Uterus (tissue), 4 donors: ENCODE measurements around the gene FCAR. TPM values are rescaled to one million over a fixed set of nuclear protein-coding genes. Genes with fewer than 3 reads are reported as not detected.
"Not testable (repeated sequence)": the region's sequence is repeated elsewhere in the genome, so short reads cannot be mapped to it uniquely, and the experiment has no call there.

Source experiments
- DNase-seq, 2 donors: peaks; one replicate each; pipeline ENCODE4 v3.0.0-alpha.2; 2019 to 2020
- H3K27ac ChIP-seq, 2 donors: fragments of 200-600 bp; sonication (generic); 1 replicate in 1 of 2; 2 replicates in 1 of 2; pipeline ENCODE4 v1.5.1; 2016 to 2018
- H3K27me3 ChIP-seq, 2 donors: fragments of 200-600 bp; sonication (generic); one replicate each; pipeline ENCODE4 v1.5.1; 2018 to 2019; ENCODE audit warnings: control low read depth in 1 of 2
- H3K36me3 ChIP-seq, 2 donors: fragments of 200-600 bp; sonication (generic); one replicate each; pipeline ENCODE4 v1.5.1; 2019; ENCODE audit warnings: control low read depth in 1 of 2
- H3K4me1 ChIP-seq, 2 donors: fragments of 200-600 bp; sonication (generic); one replicate each; pipeline ENCODE4 v1.5.1; 2018 to 2019; ENCODE audit warnings: control low read depth in 1 of 2
- H3K4me3 ChIP-seq, 2 donors: fragments of 200-600 bp; sonication (generic); 1 replicate in 1 of 2; 2 replicates in 1 of 2; pipeline ENCODE4 v1.5.1; 2018 to 2019; ENCODE audit warnings: mild to moderate bottlenecking in 1 of 2
- H3K9me3 ChIP-seq, 2 donors: fragments of 200-600 bp; sonication (generic); one replicate each; pipeline ENCODE4 v1.5.1; 2019; ENCODE audit warnings: control low read depth in 1 of 2
- CTCF ChIP-seq, 4 experiments: fragments of 200-600 bp in 2 of 4; fragments of 450-650 bp in 2 of 4; sonication (generic) in 2 of 4; IDR thresholded peaks; one replicate each; pipeline ENCODE4 v1.5.1; 2016 to 2019; ENCODE audit warnings: antibody characterized with exemption in 4 of 4, mild to moderate bottlenecking in 2 of 4, moderate library complexity in 1 of 4
- POLR2A ChIP-seq, 2 donors: fragments of 450-650 bp; IDR thresholded peaks; one replicate each; pipeline ENCODE4 v1.6.1; 2016; ENCODE audit warnings: antibody characterized with exemption in 2 of 2, mild to moderate bottlenecking in 1 of 2, moderate library complexity in 1 of 2
- intact Hi-C: fragments of 100-400 bp; cut with DNase I; formaldehyde crosslinking; loops from one replicate; pipeline ENCODE4 v1.15.1; 2023; ENCODE audit warnings: low total_unique reads
- total RNA-seq, 4 donors: library from RNA; depleted of rRNA in 3 of 4; stranded (reverse); fragments of >200 nt in 3 of 4; gene quantifications; one replicate each; pipeline versions ENCODE4 v1.1.0 to v1.2.4, GENCODE V29; 2014 to 2023
- donor health status: DM: yes; HTN: yes; CAD: no.

FCAR gene
- 10 to 100 TPM in 1 of 4 donors, 1 to 10 TPM in 1, under 1 TPM in 2; 0.40 to 20.0 (median 1.4) TPM for total RNA-seq

GRCh38 chr19:54873990-54874389 lies at the start of gene FCAR:
Gene FCAR, plus strand, starts transcription at chr19:54874235. Its CDS starts 55 bp downstream, at chr19:54874290.
- no peak within 1 kb of the TSS for H3K4me3 ChIP-seq
- H3K36me3 ChIP-seq: no peaks in the 10 kb centered on the region
- no peaks in the 10 kb centered on the region for H3K9me3 ChIP-seq
- H3K27me3 ChIP-seq: no peaks in the 10 kb centered on the region
- TF ChIP-seq POLR2A (IDR thresholded peaks at IDR 0.05) (no peak), CTCF (IDR thresholded peaks at IDR 0.05) (no peak)
- H3K4me1 ChIP-seq: no peaks in the 10 kb centered on the region
- no peak within 1 kb of the TSS for H3K27ac ChIP-seq
- intact Hi-C loops: no loop called here
- DNase-seq: no peak

- H3K4me1 ChIP-seq, H3K27ac ChIP-seq, H3K9me3 ChIP-seq, H3K4me3 ChIP-seq, DNase-seq, intact Hi-C loops, H3K36me3 ChIP-seq, H3K27me3 ChIP-seq: not testable (repeated sequence)
Observed at GRCh38 chr19:54824416-54824815, 49.6 kb upstream of the FCAR start.

GRCh38 chr19:54825326-54825725 lies 48.7 kb upstream of the FCAR start:
- H3K4me1 ChIP-seq, intact Hi-C loops, H3K4me3 ChIP-seq, H3K36me3 ChIP-seq, H3K27ac ChIP-seq, H3K9me3 ChIP-seq, H3K27me3 ChIP-seq, DNase-seq: not testable (repeated sequence)

- H3K27ac ChIP-seq, DNase-seq, intact Hi-C loops, H3K4me3 ChIP-seq, H3K4me1 ChIP-seq, H3K27me3 ChIP-seq, H3K36me3 ChIP-seq, H3K9me3 ChIP-seq: not testable (repeated sequence)
Observed at GRCh38 chr19:54828064-54828463, 46.0 kb upstream of the FCAR start.

- not testable (repeated sequence) for H3K4me1 ChIP-seq
Observed at GRCh38 chr19:54832496-54832895, 41.5 kb upstream of the FCAR start, which contains the start of gene KIR2DS4. Gene KIR2DS4, plus strand, starts transcription at chr19:54832676.

GRCh38 chr19:54835126-54835525 lies 38.9 kb upstream of the FCAR start:
- H3K4me1 ChIP-seq, H3K9me3 ChIP-seq, H3K36me3 ChIP-seq, H3K27me3 ChIP-seq, intact Hi-C loops, DNase-seq, H3K4me3 ChIP-seq, H3K27ac ChIP-seq: not testable (repeated sequence)

More at GRCh38 chr19:54832496-54832895, 41.5 kb upstream of the FCAR start, which contains the start of gene KIR2DS4:
- H3K27me3 ChIP-seq, H3K9me3 ChIP-seq, H3K36me3 ChIP-seq, intact Hi-C loops, H3K4me3 ChIP-seq, H3K27ac ChIP-seq, DNase-seq: not testable (repeated sequence)

GRCh38 chr19:54837522-54837921 lies 36.5 kb upstream of the FCAR start:
- intact Hi-C loops, H3K27ac ChIP-seq, H3K4me3 ChIP-seq, DNase-seq, H3K27me3 ChIP-seq, H3K36me3 ChIP-seq, H3K4me1 ChIP-seq, H3K9me3 ChIP-seq: not testable (repeated sequence)

GRCh38 chr19:54843171-54843570 lies 30.9 kb upstream of the FCAR start:
- H3K27me3 ChIP-seq, H3K4me1 ChIP-seq, H3K9me3 ChIP-seq, intact Hi-C loops, H3K4me3 ChIP-seq, H3K36me3 ChIP-seq, DNase-seq, H3K27ac ChIP-seq: not testable (repeated sequence)

GRCh38 chr19:54850061-54850640 lies 23.9 kb upstream of the FCAR start, which contains the start of gene KIR3DL2:
Gene KIR3DL2, plus strand, starts transcription at chr19:54850443. Its CDS starts 33 bp downstream, at chr19:54850476.
- H3K36me3 ChIP-seq, H3K27ac ChIP-seq, H3K27me3 ChIP-seq, intact Hi-C loops, DNase-seq, H3K4me3 ChIP-seq, H3K9me3 ChIP-seq, H3K4me1 ChIP-seq: not testable (repeated sequence)
